HEK293T (cell line): ENCODE measurements around the gene SNAI3.

Experiments used
- BHLHE40 ChIP-seq: fragments of 450-650 bp; IDR thresholded peaks from 2 replicates; pipeline ENCODE4 v1.6.1; 2016; ENCODE audit warnings: mild to moderate bottlenecking, moderate library complexity, borderline replicate concordance
- FOXK2 ChIP-seq: fragments of 450-650 bp; IDR thresholded peaks from 2 replicates; pipeline ENCODE4 v1.6.1; 2016; ENCODE audit warnings: mild to moderate bottlenecking

DNA sequence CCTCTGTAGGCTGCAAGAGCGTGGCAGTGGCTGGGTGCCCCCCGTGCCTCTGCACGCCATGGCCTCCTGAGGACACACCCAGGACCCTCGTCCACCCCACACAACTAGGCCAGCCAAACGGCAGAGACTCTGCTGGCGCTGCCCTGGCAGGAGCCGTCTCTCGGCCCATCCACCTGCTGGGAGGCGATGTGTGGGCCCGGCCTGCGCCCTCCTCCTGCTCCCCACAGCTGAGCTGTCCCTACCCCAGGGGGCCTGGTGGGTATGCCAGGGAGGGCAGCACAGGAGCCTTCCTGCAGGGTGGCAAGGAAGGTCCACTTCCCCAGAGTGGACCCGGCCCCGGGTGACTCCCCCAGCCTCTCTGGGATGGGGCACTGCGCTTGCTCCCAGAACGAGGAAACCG lies 12.9 kb upstream of the SNAI3 start:
- TF ChIP-seq FOXK2: no peak
- TF ChIP-seq BHLHE40: no peak
